ENCODE data around the gene TMEM263. TPM values are rescaled to one million over a fixed set of nuclear protein-coding genes. Genes with fewer than 3 reads are reported as not detected.

TMEM263 gene
- total and polyA plus RNA-seq, 2 donors (not counting 3 experiments of a cell fraction or from before 2014, with no cell fraction given), result 22.5 to 72.5 TPM

DNA sequence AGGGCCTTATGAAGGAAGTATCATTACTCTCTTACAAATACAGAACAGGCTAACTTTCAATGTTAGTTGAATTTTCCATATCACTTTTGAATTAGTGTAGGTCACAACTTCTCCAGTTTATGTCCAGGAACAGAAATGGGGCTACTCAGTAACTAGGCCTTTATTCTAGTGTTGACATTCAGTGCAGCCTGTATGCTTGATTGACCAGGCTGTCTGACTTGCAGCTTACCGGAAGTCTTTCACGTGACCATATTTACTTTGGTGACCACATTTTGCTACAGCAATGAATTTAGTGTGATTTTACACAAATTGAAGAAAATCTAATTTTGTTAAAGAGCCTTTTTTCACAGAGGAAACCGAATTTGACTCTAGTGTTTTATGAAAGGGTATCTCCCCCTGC is 18.8 kb downstream of the TMEM263 start:
- Histone ChIP-seq H3K4me2 (ENCODE audit: insufficient read depth, low read length) (no peak overlapping the region), H3K9me1 (replicated peaks; ENCODE audit: control insufficient read depth, extremely low read depth, insufficient read depth, low read length) (no peaks in the 10 kb centered on the region), H3K9ac (replicated peaks; ENCODE audit: extremely low read depth, insufficient read depth, low read length) (no peak overlapping the region), H3K4me3 (replicated peaks in 1 of 3; ENCODE audit: insufficient read depth in 1 of 3, low read depth in 1 of 3, low read length in 3 of 3) (no peak overlapping the region), H3K27ac (ENCODE audit: insufficient read depth, low read depth, low read length) (no peak overlapping the region), H4K20me1 (replicated peaks; ENCODE audit: control insufficient read depth, extremely low read depth, insufficient read depth, low read length) (peaks cover 8% of the 10 kb centered on the region), H3K36me3 (ENCODE audit: control insufficient read depth in 2 of 2, extremely low read depth in 1 of 2, insufficient read depth in 2 of 2, low read length in 2 of 2) (peaks cover 6 to 14% of the 10 kb centered on the region in 2 experiments), H3K27me3 (ENCODE audit: control insufficient read depth in 2 of 2, insufficient read depth in 2 of 2, low read length in 2 of 2) (no peaks in the 10 kb centered on the region), H3K79me2 (ENCODE audit: control insufficient read depth, insufficient read depth, low read length) (peaks cover 1% of the 10 kb centered on the region), H3K4me1 (ENCODE audit: control insufficient read depth, extremely low read depth, insufficient read depth, low read length) (peaks cover 24% of the 10 kb centered on the region), H2AFZ (ENCODE audit: low read depth, low read length) (no peak overlapping the region), H3K9me3 (replicated peaks; ENCODE audit: control insufficient read depth, insufficient read depth, low read length) (no peaks in the 10 kb centered on the region)
- ChIA-PET CTCF (no interaction called here), POLR2A (no interaction called here)
- no TSS peak for BruUV-seq (replicated peaks)
- dilution Hi-C loops (cut with MboI; ENCODE audit: extremely low pct_ligation_motif_present, low sequenced_read_pairs) (no loop called here), intact Hi-C loops (cut with micrococcal nuclease) (no loop called here)
- DNase-seq (ENCODE audit: low read depth, low spot score) (no peak), FAIRE-seq (no peak)
- TF ChIP-seq POLR2AphosphoS5 (IDR thresholded peaks at IDR 0.05; ENCODE audit: insufficient read depth, low read depth, low read length) (no peak), JUN (IDR thresholded peaks at IDR 0.05; ENCODE audit: borderline replicate concordance, insufficient read depth, insufficient read length, low read depth) (no peak)

DNA sequence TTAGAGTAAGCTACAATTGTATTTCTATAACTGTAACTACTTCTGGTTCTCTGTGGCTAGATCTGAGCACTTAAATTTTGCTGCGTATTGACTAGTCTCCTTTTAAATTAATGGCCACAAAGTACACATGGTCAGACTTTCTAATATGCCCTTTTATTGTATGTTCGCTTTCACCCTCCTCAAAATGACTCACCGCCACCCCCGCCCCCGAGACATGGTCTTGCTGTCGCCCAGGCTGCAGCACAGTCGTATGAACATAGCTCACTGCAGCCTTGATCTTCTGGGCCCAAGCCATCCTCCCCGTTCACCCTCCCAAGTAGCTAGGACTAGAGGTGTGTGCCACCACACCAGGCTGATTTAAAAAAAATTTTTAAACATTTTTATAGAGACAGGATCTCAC is 19.4 kb downstream of the TMEM263 start:
- Histone ChIP-seq H4K20me1 (replicated peaks; ENCODE audit: control insufficient read depth, extremely low read depth, insufficient read depth, low read length) (peaks cover 8% of the 10 kb centered on the region), H3K9ac (replicated peaks; ENCODE audit: extremely low read depth, insufficient read depth, low read length) (no peak overlapping the region), H3K4me3 (replicated peaks in 1 of 3; ENCODE audit: insufficient read depth in 1 of 3, low read depth in 1 of 3, low read length in 3 of 3) (no peak overlapping the region), H3K9me1 (replicated peaks; ENCODE audit: control insufficient read depth, extremely low read depth, insufficient read depth, low read length) (no peaks in the 10 kb centered on the region), H3K9me3 (replicated peaks; ENCODE audit: control insufficient read depth, insufficient read depth, low read length) (no peaks in the 10 kb centered on the region), H3K27me3 (ENCODE audit: control insufficient read depth in 2 of 2, insufficient read depth in 2 of 2, low read length in 2 of 2) (no peaks in the 10 kb centered on the region), H3K4me2 (ENCODE audit: insufficient read depth, low read length) (no peak overlapping the region), H3K27ac (ENCODE audit: insufficient read depth, low read depth, low read length) (no peak overlapping the region), H3K4me1 (ENCODE audit: control insufficient read depth, extremely low read depth, insufficient read depth, low read length) (peaks cover 24% of the 10 kb centered on the region), H3K36me3 (ENCODE audit: control insufficient read depth in 2 of 2, extremely low read depth in 1 of 2, insufficient read depth in 2 of 2, low read length in 2 of 2) (peaks cover 6 to 14% of the 10 kb centered on the region in 2 experiments), H3K79me2 (ENCODE audit: control insufficient read depth, insufficient read depth, low read length) (peaks cover 1% of the 10 kb centered on the region), H2AFZ (ENCODE audit: low read depth, low read length) (no peak overlapping the region)
- TF ChIP-seq POLR2AphosphoS5 (IDR thresholded peaks at IDR 0.05; ENCODE audit: insufficient read depth, low read depth, low read length) (no peak), POLR2A (IDR thresholded peaks at IDR 0.05; ENCODE audit: low read depth, low read length) (no peak), GATA2 (IDR thresholded peaks at IDR 0.05; ENCODE audit: insufficient read depth, insufficient read length, low read depth, low read length) (no peak), EZH2 (IDR thresholded peaks at IDR 0.05; ENCODE audit: borderline replicate concordance, low read depth, low read length, severe bottlenecking) (no peak), MYC (IDR thresholded peaks at IDR 0.05; ENCODE audit: low read depth, low read length) (no peak), FOS (IDR thresholded peaks at IDR 0.05; ENCODE audit: borderline replicate concordance, insufficient read depth, low read length) (no peak), JUN (IDR thresholded peaks at IDR 0.05; ENCODE audit: borderline replicate concordance, insufficient read depth, insufficient read length, low read depth) (no peak)
- TF ChIP-seq, protein P1, sequence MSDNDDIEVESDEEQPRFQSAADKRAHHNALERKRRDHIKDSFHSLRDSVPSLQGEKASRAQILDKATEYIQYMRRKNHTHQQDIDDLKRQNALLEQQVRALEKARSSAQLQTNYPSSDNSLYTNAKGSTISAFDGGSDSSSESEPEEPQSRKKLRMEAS (IDR thresholded peaks at IDR 0.05; ENCODE audit: insufficient read depth, insufficient read length), result no peak
- TF ChIP-seq, protein P2, sequence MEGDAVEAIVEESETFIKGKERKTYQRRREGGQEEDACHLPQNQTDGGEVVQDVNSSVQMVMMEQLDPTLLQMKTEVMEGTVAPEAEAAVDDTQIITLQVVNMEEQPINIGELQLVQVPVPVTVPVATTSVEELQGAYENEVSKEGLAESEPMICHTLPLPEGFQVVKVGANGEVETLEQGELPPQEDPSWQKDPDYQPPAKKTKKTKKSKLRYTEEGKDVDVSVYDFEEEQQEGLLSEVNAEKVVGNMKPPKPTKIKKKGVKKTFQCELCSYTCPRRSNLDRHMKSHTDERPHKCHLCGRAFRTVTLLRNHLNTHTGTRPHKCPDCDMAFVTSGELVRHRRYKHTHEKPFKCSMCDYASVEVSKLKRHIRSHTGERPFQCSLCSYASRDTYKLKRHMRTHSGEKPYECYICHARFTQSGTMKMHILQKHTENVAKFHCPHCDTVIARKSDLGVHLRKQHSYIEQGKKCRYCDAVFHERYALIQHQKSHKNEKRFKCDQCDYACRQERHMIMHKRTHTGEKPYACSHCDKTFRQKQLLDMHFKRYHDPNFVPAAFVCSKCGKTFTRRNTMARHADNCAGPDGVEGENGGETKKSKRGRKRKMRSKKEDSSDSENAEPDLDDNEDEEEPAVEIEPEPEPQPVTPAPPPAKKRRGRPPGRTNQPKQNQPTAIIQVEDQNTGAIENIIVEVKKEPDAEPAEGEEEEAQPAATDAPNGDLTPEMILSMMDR (IDR thresholded peaks at IDR 0.05; ENCODE audit: extremely low read depth in 1 of 2, insufficient read depth in 1 of 2, low read depth in 1 of 2, low read length in 2 of 2), result no peak
- DNase-seq (ENCODE audit: low read depth, low spot score) (no peak), FAIRE-seq (no peak)
- dilution Hi-C loops (cut with MboI; ENCODE audit: extremely low pct_ligation_motif_present, low sequenced_read_pairs), result no loop called here
- POLR2A ChIA-PET, result no interaction called here
- intact Hi-C loops (cut with micrococcal nuclease), result no loop called here
- CTCF ChIA-PET, result interaction anchor here (3.1 kb wide), 1 partner anchor 19 kb away, joined by 10 read pairs; the partner anchor contains the start of gene TMEM263
- no TSS peak for BruUV-seq (replicated peaks)
